Measurements from ENCODE around the gene SMC6. TPM values are rescaled to one million over a fixed set of nuclear protein-coding genes. Genes with fewer than 3 reads are reported as not detected.

The SMC6 gene
- polyA plus RNA-seq, 1 of the 3 experiments (the other 2 are of a cell fraction) = 6.5 TPM

DNA sequence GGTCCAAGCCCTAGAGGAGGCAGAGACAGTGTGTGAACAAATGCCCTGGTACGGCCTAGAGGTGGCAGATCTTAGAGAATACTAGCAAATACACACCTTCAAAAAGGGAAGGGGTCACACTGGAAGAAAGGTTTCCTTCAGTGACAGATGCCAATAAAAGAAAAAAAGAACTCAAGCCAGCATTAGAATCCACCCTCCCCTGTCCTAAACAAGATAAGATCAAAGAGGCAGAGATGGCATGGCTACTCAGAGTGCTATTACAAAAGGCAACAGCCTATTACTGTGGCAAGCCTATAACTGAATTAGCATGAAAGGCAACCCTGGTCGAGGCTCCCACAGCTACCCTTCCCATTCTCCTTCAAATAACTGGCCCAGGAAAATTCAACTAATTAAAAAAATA is 69.6 kb downstream of the SMC6 start:
- H3K4me2 ChIP-seq = no peak overlapping the region
- no peak overlapping the region for H3K4me3 ChIP-seq (ENCODE audit: low read depth in 2 of 2, low read length in 1 of 2)
- H2AFZ ChIP-seq (ENCODE audit: low read depth) = no peak overlapping the region
- CTCF ChIA-PET = interaction anchor here (2.1 kb wide), 1 partner anchor 10 kb away, joined by 5 read pairs; no protein-coding TSS in a partner anchor
- H3K9me3 ChIP-seq = no peaks in the 10 kb centered on the region
- H4K20me1 ChIP-seq (ENCODE audit: insufficient read depth) = no peaks in the 10 kb centered on the region
- TF ChIP-seq TCF12 (IDR thresholded peaks at IDR 0.05) (no peak), FOSL2 (IDR thresholded peaks at IDR 0.05; ENCODE audit: borderline replicate concordance, low read depth) (no peak), GATA2 (CRISPR knock-in tag; IDR thresholded peaks at IDR 0.05) (peak; percentile 29; the same call in 1 of the 2 replicates), ELF1 (IDR thresholded peaks at IDR 0.05) (no peak)
- H3K27me3 ChIP-seq (ENCODE audit: insufficient read depth) = no peaks in the 10 kb centered on the region
- no peaks in the 10 kb centered on the region; a peak in 1 of 4 replicates for H3K4me1 ChIP-seq (ENCODE audit: control insufficient read depth in 1 of 2, insufficient read depth in 2 of 2, low read depth in 1 of 2, low read length in 1 of 2)
- H3K27ac ChIP-seq (ENCODE audit: low read depth in 2 of 2, low read length in 1 of 2) = no peak overlapping the region
- H3K79me2 ChIP-seq (ENCODE audit: insufficient read depth) = no peaks in the 10 kb centered on the region
- DNase-seq = no peak
- peaks cover 66 to 68% of the 10 kb centered on the region in 2 experiments for H3K36me3 ChIP-seq (replicated peaks in 1 of 2; ENCODE audit: control insufficient read depth in 1 of 2, insufficient read depth in 2 of 2, low read length in 1 of 2)
- no peak overlapping the region for H3K9ac ChIP-seq
- H3F3A ChIP-seq (replicated peaks; ENCODE audit: insufficient read depth) = peaks cover 6% of the 10 kb centered on the region
- H3K9me2 ChIP-seq = 0 out of 2 replicates have a peak, but pooled peaks cover 4% of the 10 kb centered on the region
- POLR2A ChIA-PET = no interaction called here
- 67% methylated on average over 2 of the region's 2 CpGs for WGBS (ENCODE audit: low lambda C conversion rate)

DNA sequence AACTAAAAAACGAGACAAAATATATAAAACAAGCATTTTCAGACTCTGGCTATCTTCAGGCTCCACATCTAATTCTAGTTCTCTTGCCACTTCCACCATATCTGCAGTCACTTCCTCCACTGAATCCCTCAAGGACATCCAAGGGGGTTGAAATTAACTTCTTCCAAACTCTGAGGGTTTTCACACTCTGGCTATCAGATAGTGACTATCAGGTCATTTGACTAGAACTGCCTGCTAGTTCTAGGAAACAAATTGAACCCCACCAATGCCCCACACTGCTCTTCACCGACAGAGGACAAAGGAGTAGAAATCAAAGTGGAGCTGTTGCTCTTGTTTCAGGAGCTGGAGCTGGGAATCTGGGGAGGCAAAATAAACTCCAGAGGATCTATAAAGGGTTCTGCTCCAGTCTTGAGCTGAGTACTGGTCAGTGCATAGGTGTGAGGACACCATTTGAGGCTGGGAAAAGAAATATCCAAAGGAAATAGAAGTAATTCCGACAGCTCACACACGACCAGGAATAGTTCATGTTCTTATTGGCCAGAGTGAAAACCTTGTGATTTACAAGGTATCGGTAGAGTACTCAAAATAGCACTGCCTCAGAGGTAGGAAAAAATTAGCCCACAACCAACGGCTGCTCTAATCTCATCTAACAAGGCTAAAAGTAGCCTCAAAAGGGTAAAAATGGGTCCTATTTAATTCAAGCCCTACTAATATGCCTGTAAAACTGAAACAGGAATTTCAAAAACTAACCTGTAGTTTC is 71.3 kb downstream of the SMC6 start:
- H3K4me1 ChIP-seq (ENCODE audit: control insufficient read depth in 1 of 2, insufficient read depth in 2 of 2, low read depth in 1 of 2, low read length in 1 of 2) = no peaks in the 10 kb centered on the region; a peak in 1 of 4 replicates
- no peak overlapping the region for H3K4me2 ChIP-seq
- 0 out of 2 replicates have a peak, but pooled peaks cover 4% of the 10 kb centered on the region for H3K9me2 ChIP-seq

DNA sequence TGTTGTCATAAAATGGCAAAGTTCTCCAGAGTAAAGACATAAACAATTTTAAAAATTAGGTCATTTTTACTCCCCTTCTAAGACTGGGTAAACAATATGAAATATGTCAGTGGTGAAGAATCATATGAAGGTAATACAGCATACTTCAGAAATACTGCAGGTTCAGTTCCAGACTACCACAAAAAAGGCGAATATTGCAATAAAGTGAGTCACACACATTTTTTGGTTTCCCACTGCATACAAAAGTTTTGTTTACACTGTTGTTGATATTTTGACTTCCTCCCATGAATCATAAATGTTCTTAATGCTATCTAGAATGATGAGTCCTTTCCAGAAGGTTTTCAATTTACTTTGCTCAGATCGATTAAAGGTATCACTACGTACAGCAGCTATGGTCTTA is 73.5 kb downstream of the SMC6 start:
- H3K79me2 ChIP-seq (ENCODE audit: insufficient read depth) = no peaks in the 10 kb centered on the region
- no peak overlapping the region for H3K4me2 ChIP-seq
- WGBS (ENCODE audit: low lambda C conversion rate) = 94% methylated on average over 3 of the region's 3 CpGs
- no peak overlapping the region for H3K27ac ChIP-seq (ENCODE audit: low read depth in 2 of 2, low read length in 1 of 2)
- H3K27me3 ChIP-seq (ENCODE audit: insufficient read depth) = no peaks in the 10 kb centered on the region
- H3K9me3 ChIP-seq = no peaks in the 10 kb centered on the region
- peaks cover 1% of the 10 kb centered on the region for H3F3A ChIP-seq (replicated peaks; ENCODE audit: insufficient read depth)
- no peak overlapping the region for H2AFZ ChIP-seq (ENCODE audit: low read depth)
- peaks cover 0 to 1% of the 10 kb centered on the region in 2 experiments; a peak in 2 of 4 replicates for H3K4me1 ChIP-seq (ENCODE audit: control insufficient read depth in 1 of 2, insufficient read depth in 2 of 2, low read depth in 1 of 2, low read length in 1 of 2)
- H3K4me3 ChIP-seq (ENCODE audit: low read depth in 2 of 2, low read length in 1 of 2) = no peak overlapping the region
- ChIA-PET POLR2A (no interaction called here), CTCF (interaction anchor here (1.1 to 23.7 kb wide), 4 partner anchors 9 to 53 kb away, joined by 3 to 471 read pairs (median 14); no protein-coding TSS in a partner anchor)
- no peak overlapping the region for H3K9ac ChIP-seq
- H4K20me1 ChIP-seq (ENCODE audit: insufficient read depth) = no peaks in the 10 kb centered on the region
- peaks cover 69% of the 10 kb centered on the region in 2 experiments for H3K36me3 ChIP-seq (replicated peaks in 1 of 2; ENCODE audit: control insufficient read depth in 1 of 2, insufficient read depth in 2 of 2, low read length in 1 of 2)
- H3K9me2 ChIP-seq = 0 out of 2 replicates have a peak, but pooled peaks cover under 1% of the 10 kb centered on the region
- DNase-seq = no peak
- TF ChIP-seq EZH2phosphoT487 (IDR thresholded peaks at IDR 0.05; ENCODE audit: borderline replicate concordance, low read depth) = no peak
- TF ChIP-seq, protein P1, sequence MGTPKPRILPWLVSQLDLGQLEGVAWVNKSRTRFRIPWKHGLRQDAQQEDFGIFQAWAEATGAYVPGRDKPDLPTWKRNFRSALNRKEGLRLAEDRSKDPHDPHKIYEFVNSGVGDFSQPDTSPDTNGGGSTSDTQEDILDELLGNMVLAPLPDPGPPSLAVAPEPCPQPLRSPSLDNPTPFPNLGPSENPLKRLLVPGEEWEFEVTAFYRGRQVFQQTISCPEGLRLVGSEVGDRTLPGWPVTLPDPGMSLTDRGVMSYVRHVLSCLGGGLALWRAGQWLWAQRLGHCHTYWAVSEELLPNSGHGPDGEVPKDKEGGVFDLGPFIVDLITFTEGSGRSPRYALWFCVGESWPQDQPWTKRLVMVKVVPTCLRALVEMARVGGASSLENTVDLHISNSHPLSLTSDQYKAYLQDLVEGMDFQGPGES (IDR thresholded peaks at IDR 0.05; ENCODE audit: low read depth, low read length) = no peak
- TF ChIP-seq POLR2AphosphoS5 (IDR thresholded peaks at IDR 0.05; ENCODE audit: low read depth, low read length) = no peak
- TF ChIP-seq FOXM1 (IDR thresholded peaks at IDR 0.05; ENCODE audit: low read depth) = no peak
- TF ChIP-seq TEAD4 (IDR thresholded peaks at IDR 0.05; ENCODE audit: borderline replicate concordance, insufficient read depth) = no peak
- no peak for TF ChIP-seq RXRA (IDR thresholded peaks at IDR 0.05; ENCODE audit: borderline replicate concordance, low read depth)
- no peak for TF ChIP-seq EP300 (IDR thresholded peaks at IDR 0.05; ENCODE audit: borderline replicate concordance in 1 of 2, low read depth in 1 of 2, low read length in 1 of 2)
- no peak for TF ChIP-seq CHD2 (IDR thresholded peaks at IDR 0.05; ENCODE audit: low read length, partially characterized antibody)
- TF ChIP-seq, protein P2, sequence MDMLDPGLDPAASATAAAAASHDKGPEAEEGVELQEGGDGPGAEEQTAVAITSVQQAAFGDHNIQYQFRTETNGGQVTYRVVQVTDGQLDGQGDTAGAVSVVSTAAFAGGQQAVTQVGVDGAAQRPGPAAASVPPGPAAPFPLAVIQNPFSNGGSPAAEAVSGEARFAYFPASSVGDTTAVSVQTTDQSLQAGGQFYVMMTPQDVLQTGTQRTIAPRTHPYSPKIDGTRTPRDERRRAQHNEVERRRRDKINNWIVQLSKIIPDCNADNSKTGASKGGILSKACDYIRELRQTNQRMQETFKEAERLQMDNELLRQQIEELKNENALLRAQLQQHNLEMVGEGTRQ (IDR thresholded peaks at IDR 0.05; ENCODE audit: borderline replicate concordance, low read depth, low read length) = no peak
- TF ChIP-seq, protein P3, sequence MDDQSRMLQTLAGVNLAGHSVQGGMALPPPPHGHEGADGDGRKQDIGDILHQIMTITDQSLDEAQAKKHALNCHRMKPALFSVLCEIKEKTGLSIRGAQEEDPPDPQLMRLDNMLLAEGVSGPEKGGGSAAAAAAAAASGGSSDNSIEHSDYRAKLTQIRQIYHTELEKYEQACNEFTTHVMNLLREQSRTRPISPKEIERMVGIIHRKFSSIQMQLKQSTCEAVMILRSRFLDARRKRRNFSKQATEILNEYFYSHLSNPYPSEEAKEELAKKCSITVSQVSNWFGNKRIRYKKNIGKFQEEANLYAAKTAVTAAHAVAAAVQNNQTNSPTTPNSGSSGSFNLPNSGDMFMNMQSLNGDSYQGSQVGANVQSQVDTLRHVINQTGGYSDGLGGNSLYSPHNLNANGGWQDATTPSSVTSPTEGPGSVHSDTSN (IDR thresholded peaks at IDR 0.05) = no peak
- no peak for TF ChIP-seq RFX5 (IDR thresholded peaks at IDR 0.05; ENCODE audit: low read length)

More for the DNA sequence above, 71.3 kb downstream of the SMC6 start:
- ChIA-PET POLR2A (no interaction called here), CTCF (interaction anchor here (1.0 to 2.1 kb wide), 6 partner anchors 9 to 467 kb away, joined by 3 to 13 read pairs (median 5); no protein-coding TSS in a partner anchor)
- Histone ChIP-seq H3F3A (replicated peaks; ENCODE audit: insufficient read depth) (no peaks in the 10 kb centered on the region), H3K9ac (no peak overlapping the region), H3K9me3 (no peaks in the 10 kb centered on the region), H3K27ac (ENCODE audit: low read depth in 2 of 2, low read length in 1 of 2) (no peak overlapping the region), H4K20me1 (ENCODE audit: insufficient read depth) (no peaks in the 10 kb centered on the region), H3K27me3 (ENCODE audit: insufficient read depth) (no peaks in the 10 kb centered on the region), H3K79me2 (ENCODE audit: insufficient read depth) (no peaks in the 10 kb centered on the region), H3K36me3 (replicated peaks in 1 of 2; ENCODE audit: control insufficient read depth in 1 of 2, insufficient read depth in 2 of 2, low read length in 1 of 2) (peaks cover 60 to 70% of the 10 kb centered on the region in 2 experiments), H2AFZ (ENCODE audit: low read depth) (no peak overlapping the region), H3K4me3 (ENCODE audit: low read depth in 2 of 2, low read length in 1 of 2) (no peak overlapping the region)
- TF ChIP-seq TAF1 (IDR thresholded peaks at IDR 0.05; ENCODE audit: borderline replicate concordance, low read depth, low read length) (no peak), GABPA (IDR thresholded peaks at IDR 0.05; ENCODE audit: low read depth) (no peak), SMC3 (IDR thresholded peaks at IDR 0.05; ENCODE audit: low read depth, low read length) (no peak), FOXM1 (IDR thresholded peaks at IDR 0.05; ENCODE audit: low read depth) (no peak)
- WGBS (ENCODE audit: low lambda C conversion rate) = 91% methylated on average over 6 of the region's 6 CpGs
- no peak for DNase-seq
